Measurements from ENCODE around the gene MLST8. TPM values are rescaled to one million over a fixed set of nuclear protein-coding genes. Genes with fewer than 3 reads are reported as not detected.

The MLST8 gene
- total RNA-seq, 2 experiments from 2014 or later = 70.0 to 70.7 TPM

DNA sequence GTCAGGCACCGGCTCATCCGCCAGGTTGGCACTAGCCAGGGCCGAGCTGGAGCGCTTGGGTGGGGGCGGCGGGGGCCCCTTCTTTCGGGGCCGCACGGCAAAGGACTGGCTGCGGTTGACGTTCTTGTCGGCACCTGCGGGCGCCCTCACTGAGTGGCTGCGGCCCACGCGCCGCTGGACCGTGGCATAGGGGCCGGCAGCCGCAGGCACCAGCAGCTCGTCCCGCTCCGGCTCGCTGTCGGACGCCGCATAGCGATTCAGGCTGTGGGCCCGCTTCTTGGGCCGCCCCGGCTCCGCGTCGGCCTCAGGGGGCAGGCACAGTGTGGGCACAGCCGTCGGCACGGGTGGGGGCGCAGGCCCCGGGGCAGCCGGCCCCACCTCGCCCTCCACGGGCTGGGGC is 24.8 kb upstream of the MLST8 start:
- TF ChIP-seq, protein P1, sequence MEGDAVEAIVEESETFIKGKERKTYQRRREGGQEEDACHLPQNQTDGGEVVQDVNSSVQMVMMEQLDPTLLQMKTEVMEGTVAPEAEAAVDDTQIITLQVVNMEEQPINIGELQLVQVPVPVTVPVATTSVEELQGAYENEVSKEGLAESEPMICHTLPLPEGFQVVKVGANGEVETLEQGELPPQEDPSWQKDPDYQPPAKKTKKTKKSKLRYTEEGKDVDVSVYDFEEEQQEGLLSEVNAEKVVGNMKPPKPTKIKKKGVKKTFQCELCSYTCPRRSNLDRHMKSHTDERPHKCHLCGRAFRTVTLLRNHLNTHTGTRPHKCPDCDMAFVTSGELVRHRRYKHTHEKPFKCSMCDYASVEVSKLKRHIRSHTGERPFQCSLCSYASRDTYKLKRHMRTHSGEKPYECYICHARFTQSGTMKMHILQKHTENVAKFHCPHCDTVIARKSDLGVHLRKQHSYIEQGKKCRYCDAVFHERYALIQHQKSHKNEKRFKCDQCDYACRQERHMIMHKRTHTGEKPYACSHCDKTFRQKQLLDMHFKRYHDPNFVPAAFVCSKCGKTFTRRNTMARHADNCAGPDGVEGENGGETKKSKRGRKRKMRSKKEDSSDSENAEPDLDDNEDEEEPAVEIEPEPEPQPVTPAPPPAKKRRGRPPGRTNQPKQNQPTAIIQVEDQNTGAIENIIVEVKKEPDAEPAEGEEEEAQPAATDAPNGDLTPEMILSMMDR (IDR thresholded peaks at IDR 0.05) = no peak
- no peaks in the 10 kb centered on the region for H3K27me3 Mint-ChIP-seq
- H3K27ac Mint-ChIP-seq = no peak overlapping the region
- DNase-seq = no peak
- no peak overlapping the region for H3K4me3 Mint-ChIP-seq
- H3K9me3 Mint-ChIP-seq = no peaks in the 10 kb centered on the region
- no peak for ATAC-seq
- H3K4me1 Mint-ChIP-seq (ENCODE audit: low read depth) = no peaks in the 10 kb centered on the region
- H3K36me3 Mint-ChIP-seq (ENCODE audit: low read depth) = peaks cover 11% of the 10 kb centered on the region
- intact Hi-C loops (cut with micrococcal nuclease) = no loop called here
- CTCF ChIA-PET = no interaction called here
- POLR2A ChIA-PET = interaction anchor here (0.8 to 1.2 kb wide), 2 partner anchors 10 to 25 kb away, joined by 3 to 4 read pairs; partner anchors contain the start of gene TRAF7

GRCh38 chr16:2180962-2181923 is 24.0 kb upstream of the MLST8 start:
- H3K4me3 Mint-ChIP-seq = no peak overlapping the region
- ATAC-seq (no peak), DNase-seq (no peak)
- TF ChIP-seq, protein P1 (IDR thresholded peaks at IDR 0.05) = no peak
- no peaks in the 10 kb centered on the region for H3K9me3 Mint-ChIP-seq
- no peaks in the 10 kb centered on the region for H3K4me1 Mint-ChIP-seq (ENCODE audit: low read depth)
- ChIA-PET CTCF (no interaction called here), POLR2A (interaction anchor here (0.7 to 1.4 kb wide), 4 partner anchors 10 to 219 kb away, joined by 3 to 4 read pairs (median 3); partner anchors contain the start of gene TRAF7)
- no peaks in the 10 kb centered on the region for H3K27me3 Mint-ChIP-seq
- no peak overlapping the region for H3K27ac Mint-ChIP-seq
- intact Hi-C loops (cut with micrococcal nuclease) = no loop called here
- H3K36me3 Mint-ChIP-seq (ENCODE audit: low read depth) = peaks cover 6% of the 10 kb centered on the region

- DNase-seq = no peak
- no peak overlapping the region for H3K4me3 Mint-ChIP-seq
- no peaks in the 10 kb centered on the region for H3K4me1 Mint-ChIP-seq (ENCODE audit: low read depth)
- no peaks in the 10 kb centered on the region for H3K9me3 Mint-ChIP-seq
- no peak overlapping the region for H3K27ac Mint-ChIP-seq
- CTCF ChIA-PET = no interaction called here
- H3K36me3 Mint-ChIP-seq (ENCODE audit: low read depth) = peaks cover 4% of the 10 kb centered on the region
- intact Hi-C loops (cut with micrococcal nuclease) = no loop called here
- ATAC-seq = no peak
- POLR2A ChIA-PET = interaction anchor here (0.7 to 1.5 kb wide), 5 partner anchors 10 to 220 kb away, joined by 3 to 4 read pairs (median 3); partner anchors contain the start of gene TRAF7
- TF ChIP-seq, protein P1 (IDR thresholded peaks at IDR 0.05) = no peak
- no peaks in the 10 kb centered on the region for H3K27me3 Mint-ChIP-seq
Measured at GRCh38 chr16:2181952-2182351, 23.3 kb upstream of the MLST8 start.

- Mint-ChIP-seq H3K27ac (no peak overlapping the region), H3K36me3 (ENCODE audit: low read depth) (no peaks in the 10 kb centered on the region), H3K4me3 (no peak overlapping the region), H3K27me3 (no peaks in the 10 kb centered on the region), H3K4me1 (ENCODE audit: low read depth) (no peaks in the 10 kb centered on the region), H3K9me3 (no peaks in the 10 kb centered on the region)
- ChIA-PET POLR2A (interaction anchor here (1.5 kb wide), 1 partner anchor 29 kb away, joined by 4 read pairs; the partner anchor contains the start of gene TRAF7), CTCF (interaction anchor here (0.7 kb wide), 1 partner anchor 11 kb away, joined by 3 read pairs; no protein-coding TSS in a partner anchor)
- DNase-seq (no peak), ATAC-seq (no peak)
- TF ChIP-seq, protein P1 (IDR thresholded peaks at IDR 0.05) = no peak
- intact Hi-C loops (cut with micrococcal nuclease) = no loop called here
Measured at GRCh38 chr16:2183671-2184070, 21.6 kb upstream of the MLST8 start.

GRCh38 chr16:2184346-2184745 is 20.9 kb upstream of the MLST8 start:
- Mint-ChIP-seq H3K36me3 (ENCODE audit: low read depth) (no peaks in the 10 kb centered on the region), H3K9me3 (no peaks in the 10 kb centered on the region), H3K27me3 (no peaks in the 10 kb centered on the region), H3K4me1 (ENCODE audit: low read depth) (no peaks in the 10 kb centered on the region), H3K4me3 (no peak overlapping the region), H3K27ac (no peak overlapping the region)
- ATAC-seq (no peak), DNase-seq (no peak)
- ChIA-PET CTCF (no interaction called here), POLR2A (no interaction called here)
- TF ChIP-seq, protein P1 (IDR thresholded peaks at IDR 0.05) = no peak
- intact Hi-C loops (cut with micrococcal nuclease) = no loop called here
